HK-2 (cell line): Measurements from ENCODE around the gene ADI1.
"Not testable (repeated sequence)": the region's sequence is repeated elsewhere in the genome, so short reads cannot be mapped to it uniquely, and the experiment has no call there.

ENCODE experiments used
- DNase-seq: peaks from one replicate; pipeline ENCODE4 v3.0.0-alpha.2; 2018; ENCODE audit not compliant: unreplicated experiment

Gene ADI1

GRCh38 chr2:3493615-3494007 is 25.7 kb downstream of the ADI1 start:
- no peak for DNase-seq

GRCh38 chr2:3492951-3493614 is 26.2 kb downstream of the ADI1 start:
- no peak for DNase-seq

GRCh38 chr2:3492475-3492787 is 26.9 kb downstream of the ADI1 start:
- not testable (repeated sequence) for DNase-seq

GRCh38 chr2:3491716-3492474 is 27.4 kb downstream of the ADI1 start:
- DNase-seq, result no peak

GRCh38 chr2:3491306-3491705 is 28.0 kb downstream of the ADI1 start:
- no peak for DNase-seq

GRCh38 chr2:3490191-3491170 is 28.9 kb downstream of the ADI1 start:
- DNase-seq, result no peak

GRCh38 chr2:3489764-3490115 is 29.6 kb downstream of the ADI1 start:
- no peak for DNase-seq

GRCh38 chr2:3488855-3489763 is 30.2 kb downstream of the ADI1 start:
- no peak for DNase-seq

- DNase-seq, result no peak
Observed at GRCh38 chr2:3488061-3488531, 31.2 kb downstream of the ADI1 start.

GRCh38 chr2:3487432-3487831 is 31.9 kb downstream of the ADI1 start:
- DNase-seq, result no peak

GRCh38 chr2:3487028-3487425 is 32.3 kb downstream of the ADI1 start:
- no peak for DNase-seq

GRCh38 chr2:3486047-3487027 is 33.0 kb downstream of the ADI1 start:
- no peak for DNase-seq

- DNase-seq, result no peak
Observed at GRCh38 chr2:3485166-3485565, 34.2 kb downstream of the ADI1 start.

- no peak for DNase-seq
Observed at GRCh38 chr2:3483986-3484960, 35.1 kb downstream of the ADI1 start.

- DNase-seq, result no peak
Observed at GRCh38 chr2:3483227-3483985, 35.9 kb downstream of the ADI1 start.

- DNase-seq, result no peak
Observed at GRCh38 chr2:3482363-3482821, 36.9 kb downstream of the ADI1 start.

GRCh38 chr2:3481736-3482362 is 37.5 kb downstream of the ADI1 start:
- no peak for DNase-seq

GRCh38 chr2:3481011-3481400 is 38.3 kb downstream of the ADI1 start:
- no peak for DNase-seq
